Stimulated activated CD4-positive, alpha-beta T cell treated with anti-CD3 and anti-CD28 coated beads, Interleukin-15, amount 100 ng/mL, for 1 hour (primary cell): ENCODE results near the gene TNNT2.
A peak's percentile ranks its signal among the peaks of the same experiment; 100 is the strongest.

Experiments
- DNase-seq, 2 donors: peaks; one replicate each; pipeline ENCODE4 v3.0.0-alpha.2; 2020; ENCODE audit warnings: low read depth in 1 of 2, low spot score in 1 of 2

TNNT2 gene

DNA sequence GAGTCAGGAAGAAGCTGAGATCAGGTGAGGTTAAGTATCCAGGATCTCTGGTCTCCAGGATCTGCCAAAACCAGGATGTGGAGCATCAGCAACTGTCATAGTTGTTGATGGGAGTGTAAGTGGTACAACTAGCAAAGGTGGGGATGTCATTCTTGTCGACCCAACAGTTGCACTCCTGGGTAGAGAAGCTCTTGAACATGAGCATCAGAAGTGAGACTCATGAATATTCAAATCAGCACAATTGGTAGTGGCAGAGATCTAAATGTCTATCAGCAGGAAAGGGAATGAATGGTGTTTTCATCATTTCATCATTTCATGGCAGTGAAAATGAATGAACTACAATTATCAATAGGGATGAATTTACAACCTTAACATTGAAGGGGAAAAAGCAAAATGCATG, 25.9 kb upstream of the TNNT2 start:
- DNase-seq, result no peak

DNA sequence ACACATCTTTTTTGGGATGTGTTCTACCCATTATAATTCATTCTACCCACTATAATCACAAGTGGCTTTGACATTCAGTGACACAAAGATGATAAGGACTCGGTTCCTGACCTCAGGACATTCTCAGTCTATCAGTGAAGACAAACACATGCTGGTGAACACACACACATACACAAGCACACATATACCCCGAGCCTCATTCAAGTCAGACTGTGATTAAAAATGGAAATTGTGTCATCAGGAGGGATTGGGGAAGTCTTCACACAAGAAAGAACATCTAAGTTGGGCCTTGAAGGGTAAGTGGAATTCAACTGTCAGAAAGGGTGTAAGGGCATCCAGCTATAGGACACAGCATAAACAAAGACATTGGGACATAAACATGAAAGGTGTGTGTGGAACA, 24.2 kb upstream of the TNNT2 start:
- no peak for DNase-seq

DNA sequence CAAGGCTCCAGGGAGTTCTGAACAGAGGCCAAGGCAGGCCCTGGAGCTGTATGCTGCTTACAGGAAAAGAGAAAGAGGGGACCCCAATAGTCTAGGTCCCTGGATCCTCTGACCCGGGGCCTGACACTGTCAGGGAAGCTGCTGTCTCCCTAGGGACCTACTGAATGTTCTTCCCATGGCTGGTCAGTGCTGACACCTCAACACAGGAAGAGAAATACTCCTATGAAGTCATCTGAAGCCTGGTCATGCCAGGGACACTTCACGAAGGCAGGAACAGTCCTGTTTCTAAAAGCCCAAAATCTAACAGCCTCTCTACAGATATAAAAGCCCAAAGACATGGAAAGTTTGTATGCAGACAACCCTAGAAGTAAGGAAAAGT, 23.4 kb upstream of the TNNT2 start:
- DNase-seq, result no peak

GRCh38 chr1:201400212-201400851, 22.9 kb upstream of the TNNT2 start:
- no peak for DNase-seq

DNA sequence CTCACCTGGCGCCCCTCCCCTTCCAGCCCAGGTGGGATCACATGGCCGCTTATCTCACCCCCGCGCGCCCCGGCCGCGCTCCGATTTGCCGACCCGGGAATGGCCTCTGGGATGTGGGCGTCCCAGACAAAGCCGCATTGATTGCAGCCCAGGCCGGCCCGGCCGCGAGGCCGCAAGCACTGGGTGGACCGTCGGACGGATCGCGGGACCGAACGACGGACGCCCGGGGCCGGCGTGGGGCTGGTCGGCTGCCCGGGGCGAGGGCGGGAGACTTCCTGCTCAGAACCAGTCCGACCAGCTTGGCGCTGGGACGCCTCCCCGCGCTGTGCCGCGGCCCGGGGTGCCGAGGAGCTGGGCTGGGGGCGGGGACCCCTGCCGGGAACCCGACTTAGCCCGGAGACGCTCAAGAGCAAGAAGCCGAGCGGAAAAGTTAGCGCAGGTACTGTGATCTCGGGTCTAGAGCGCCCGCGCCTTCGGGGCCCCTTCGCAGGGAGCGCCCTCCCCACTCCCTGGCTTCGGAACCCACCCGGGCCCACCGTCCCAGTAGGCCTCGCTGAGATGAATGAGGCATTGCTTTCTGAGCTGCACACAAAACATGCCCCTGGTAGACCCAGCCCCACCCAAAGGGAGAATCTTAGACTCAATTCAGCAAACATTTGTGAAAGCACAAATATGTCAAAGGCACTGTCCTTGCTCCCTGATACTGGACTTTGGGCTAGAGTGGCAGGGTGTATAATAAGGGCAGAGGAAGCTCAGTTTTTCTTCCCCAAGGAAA, 22.1 kb upstream of the TNNT2 start:
- DNase-seq, result no peak

DNA sequence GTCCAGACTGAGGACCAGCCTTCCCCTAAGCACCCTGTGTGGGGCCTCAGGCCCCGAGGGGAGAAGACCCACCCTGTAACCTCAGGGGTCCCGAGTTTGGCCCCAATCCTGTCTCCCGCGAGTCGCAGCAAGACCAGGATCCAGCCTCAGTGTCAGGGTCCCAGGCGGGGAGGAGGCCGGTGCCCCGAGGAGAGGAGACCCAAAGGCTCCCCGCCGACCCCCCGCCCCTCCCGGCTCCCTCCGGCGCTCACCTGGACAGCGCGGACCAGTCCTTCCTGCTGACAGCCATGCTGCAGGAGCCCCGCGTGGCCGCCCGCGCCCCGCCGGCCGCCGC, 21.5 kb upstream of the TNNT2 start, which contains the start of gene LAD1:
TSS of gene LAD1 (minus strand) at position 307 of the 334 bp plus-strand sequence. CDS start at position 289, 18 bp downstream.
- DNase-seq, result no peak

DNA sequence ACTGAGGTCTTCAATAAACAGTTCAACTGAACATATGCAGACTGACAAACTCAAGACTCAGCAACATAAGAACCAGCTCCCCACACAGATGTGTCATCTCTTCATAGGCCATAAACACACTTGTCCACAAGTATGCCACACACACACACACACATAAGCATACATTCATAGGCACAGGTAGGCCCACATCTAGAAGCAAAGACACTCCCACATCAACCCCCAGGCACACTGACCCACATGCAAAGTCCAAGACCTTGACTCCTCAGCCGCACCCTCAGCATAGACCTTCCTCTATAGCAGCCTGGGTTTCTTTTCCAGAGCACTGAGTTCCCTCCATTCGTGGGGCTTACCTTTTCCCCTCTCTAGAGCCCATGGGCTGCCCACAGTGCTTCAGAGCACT, 20.2 kb upstream of the TNNT2 start:
- no peak for DNase-seq

DNA sequence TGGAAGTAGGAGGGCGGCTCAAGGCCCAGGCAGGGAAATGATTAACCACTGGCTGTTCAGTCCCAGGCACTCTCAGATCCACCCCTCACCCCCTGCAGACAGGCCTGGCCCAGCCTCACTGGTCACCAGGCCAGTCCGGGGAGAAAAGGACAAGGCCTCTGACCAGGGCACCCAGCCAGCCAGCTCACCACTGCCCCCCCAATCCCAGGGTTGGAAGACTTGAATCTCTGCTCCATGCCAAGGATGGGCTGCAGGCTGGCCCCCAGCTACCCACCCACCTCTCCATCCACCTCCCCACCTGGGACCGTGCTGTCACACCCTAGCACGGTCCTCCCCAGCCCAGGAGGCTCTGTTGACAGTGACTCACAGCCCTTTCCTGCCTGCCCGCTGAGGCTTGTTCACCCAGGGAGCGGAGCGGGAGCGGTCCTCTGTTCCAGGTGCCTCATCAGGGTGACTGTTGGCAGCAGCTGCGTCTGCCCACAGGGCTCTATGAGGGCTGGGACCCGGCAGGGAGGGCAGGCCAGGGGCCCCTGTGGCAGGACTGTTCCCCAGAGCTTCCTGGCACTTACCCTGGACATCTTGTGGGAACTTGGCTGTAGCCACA, 19.5 kb upstream of the TNNT2 start:
- no peak for DNase-seq

DNA sequence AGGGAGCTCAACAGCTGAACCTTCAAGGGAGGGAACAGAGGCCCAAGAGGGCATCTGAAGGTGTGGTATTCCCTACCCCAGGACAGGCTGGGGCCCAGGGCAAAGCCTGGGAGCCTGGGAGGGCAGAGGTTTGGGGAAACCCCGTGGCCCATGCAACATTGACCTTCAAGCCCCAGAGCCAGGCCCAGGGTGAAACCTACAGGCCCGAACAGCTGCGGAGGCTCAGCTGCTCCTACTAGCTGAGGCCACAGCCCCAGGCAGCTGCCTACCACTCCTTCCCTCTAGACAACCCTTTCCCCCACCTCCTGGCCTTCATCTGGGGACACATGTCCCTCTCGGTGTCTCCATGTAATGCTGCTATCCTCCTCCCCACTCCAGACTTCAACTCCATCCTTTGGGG, 18.5 kb upstream of the TNNT2 start:
- no peak for DNase-seq

DNA sequence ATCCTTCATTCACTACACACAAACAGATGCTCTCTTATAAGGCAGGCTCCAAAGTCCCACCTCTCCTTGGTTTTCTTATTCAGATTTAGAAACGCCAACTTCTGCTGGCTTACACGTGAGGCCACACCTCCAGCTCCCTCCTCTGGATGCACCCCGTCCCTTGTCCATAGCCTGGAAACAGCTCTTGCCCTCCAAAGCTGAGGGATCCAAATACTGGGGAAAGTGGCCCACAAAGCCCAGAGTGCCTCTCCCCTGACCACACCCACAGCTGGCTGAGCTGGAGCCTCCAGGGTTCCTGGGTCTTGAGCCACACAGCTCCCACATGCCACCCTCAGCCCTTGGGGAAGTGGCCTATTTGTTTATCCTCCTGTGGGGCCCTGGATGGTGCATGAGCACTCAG, 17.1 kb upstream of the TNNT2 start:
- no peak for DNase-seq

GRCh38 chr1:201393076-201393475, 15.6 kb upstream of the TNNT2 start:
- DNase-seq, result no peak

DNA sequence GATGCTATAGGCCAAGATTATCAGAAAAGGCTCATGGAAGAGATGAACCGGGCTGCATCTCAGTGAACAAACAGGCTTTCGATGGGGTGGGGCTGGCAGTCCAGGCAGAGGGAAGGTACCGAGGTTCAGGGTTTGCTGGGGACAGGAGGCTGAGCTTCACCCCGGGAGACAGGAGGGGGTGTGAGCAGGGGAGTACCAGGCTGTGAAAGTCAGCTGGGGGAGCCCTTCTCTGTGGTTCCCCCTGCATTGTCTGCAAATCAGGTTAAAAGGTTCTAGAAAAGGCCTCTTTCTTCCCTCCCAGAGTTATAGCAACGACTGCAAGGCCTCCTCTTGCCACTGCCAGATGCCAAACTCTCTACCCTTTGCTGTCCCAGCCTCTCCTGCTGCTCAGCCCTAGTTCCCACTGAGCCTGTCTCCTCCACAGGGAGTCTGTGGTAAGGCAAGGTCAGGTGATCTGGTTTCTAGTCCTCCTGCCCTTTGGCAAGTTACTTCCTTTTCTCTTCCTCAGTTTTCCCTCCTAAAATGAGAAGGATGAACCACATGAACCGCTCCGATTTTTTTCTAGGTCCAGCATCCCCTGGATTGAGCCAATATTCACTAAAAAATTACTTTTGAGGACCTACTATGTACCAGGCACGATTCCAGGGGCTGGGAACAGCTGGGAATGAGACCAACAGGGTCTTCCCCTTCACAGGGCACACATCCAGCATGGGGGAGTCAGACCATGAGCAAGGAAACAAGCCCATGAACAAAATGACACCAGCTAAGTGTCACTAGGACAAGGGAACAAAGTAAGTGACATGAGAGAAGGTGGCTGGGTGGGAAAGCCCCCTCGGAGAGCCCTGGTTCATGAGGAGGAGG, 14.4 kb upstream of the TNNT2 start:
- no peak for DNase-seq

DNA sequence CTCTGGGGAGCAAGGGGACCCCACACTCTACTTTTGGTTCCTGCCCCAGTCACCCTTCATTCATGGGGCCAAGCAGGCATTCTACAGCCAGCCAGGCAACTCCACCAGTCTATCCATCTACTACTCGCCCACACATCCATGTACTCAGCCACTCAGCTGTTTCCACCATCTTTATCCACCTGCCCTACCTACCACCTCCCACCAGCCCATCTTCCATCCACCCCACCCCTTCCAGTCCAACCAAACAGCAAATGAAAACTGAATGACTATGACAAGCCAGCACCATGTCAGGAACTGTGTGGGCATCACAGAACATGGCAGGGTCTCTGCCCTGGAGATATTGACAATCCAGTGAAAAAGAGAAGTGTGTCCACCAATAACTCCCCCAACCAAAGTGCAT, 13.7 kb upstream of the TNNT2 start:
- no peak for DNase-seq

- DNase-seq, result no peak
Observed at GRCh38 chr1:201389051-201389450, 11.6 kb upstream of the TNNT2 start.

- DNase-seq, result no peak
Observed at GRCh38 chr1:201386208-201386607, 8.7 kb upstream of the TNNT2 start.

GRCh38 chr1:201385299-201385891, 7.9 kb upstream of the TNNT2 start:
- DNase-seq, result peak in 1 of 2 donors; percentile 22

GRCh38 chr1:201384406-201384782, 6.9 kb upstream of the TNNT2 start:
- DNase-seq, result no peak

GRCh38 chr1:201383647-201384405, 6.3 kb upstream of the TNNT2 start:
- DNase-seq, result no peak

GRCh38 chr1:201381130-201381529, 3.6 kb upstream of the TNNT2 start:
- no peak for DNase-seq

- no peak for DNase-seq
Observed at GRCh38 chr1:201379733-201380242, 2.3 kb upstream of the TNNT2 start.
